Osteocyte (in vitro differentiated cells): Measurements from ENCODE around the gene CLSTN3. TPM values are rescaled to one million over a fixed set of nuclear protein-coding genes. Genes with fewer than 3 reads are reported as not detected.

Source experiments
- DNase-seq: peaks from one replicate; pipeline ENCODE4 v3.0.0; 2021; ENCODE audit warnings: mixed read lengths; ENCODE audit not compliant: unreplicated experiment; ENCODE audit errors: extremely low spot score
- H3K27ac Mint-ChIP-seq: one replicate; pipeline ENCODE4 v1.8.0; 2021; ENCODE audit warnings: mild to moderate bottlenecking, mixed read lengths; ENCODE audit not compliant: unreplicated experiment
- H3K27me3 Mint-ChIP-seq: one replicate; pipeline ENCODE4 v1.8.0; 2021; ENCODE audit warnings: mixed read lengths; ENCODE audit not compliant: unreplicated experiment
- H3K36me3 Mint-ChIP-seq: one replicate; pipeline ENCODE4 v1.8.0; 2021; ENCODE audit warnings: mixed read lengths; ENCODE audit not compliant: unreplicated experiment
- H3K4me1 Mint-ChIP-seq: one replicate; pipeline ENCODE4 v1.8.0; 2021; ENCODE audit warnings: mixed read lengths; ENCODE audit not compliant: unreplicated experiment
- H3K4me3 Mint-ChIP-seq: one replicate; pipeline ENCODE4 v1.8.0; 2021; ENCODE audit warnings: mild to moderate bottlenecking, moderate library complexity, mixed read lengths; ENCODE audit not compliant: unreplicated experiment
- H3K9me3 Mint-ChIP-seq: one replicate; pipeline ENCODE4 v1.8.0; 2021; ENCODE audit warnings: mixed read lengths; ENCODE audit not compliant: unreplicated experiment
- CTCF ChIP-seq: fragments of 200-600 bp; sonication (generic); IDR thresholded peaks from 2 replicates; pipeline ENCODE4 v1.5.0; 2021; ENCODE audit warnings: antibody characterized with exemption, mild to moderate bottlenecking, moderate library complexity
- total RNA-seq: library from RNA; stranded (reverse); gene quantifications from 2 replicates; pipeline ENCODE4 v1.2.1, GENCODE V29; 2021

Gene CLSTN3
- total RNA-seq, 1 donor from 2014 or later, result 14.4 TPM

GRCh38 chr12:7096979-7097378 is 33.2 kb upstream of the CLSTN3 start:
- H3K27ac Mint-ChIP-seq, result no peak overlapping the region
- H3K4me1 Mint-ChIP-seq, result peaks cover 4% of the 10 kb centered on the region
- H3K9me3 Mint-ChIP-seq, result no peaks in the 10 kb centered on the region
- no peak for TF ChIP-seq CTCF
- no peak overlapping the region for H3K4me3 Mint-ChIP-seq
- H3K27me3 Mint-ChIP-seq, result peaks cover under 1% of the 10 kb centered on the region
- no peaks in the 10 kb centered on the region for H3K36me3 Mint-ChIP-seq
- no peak for DNase-seq

GRCh38 chr12:7099290-7099996 is 30.7 kb upstream of the CLSTN3 start:
- Mint-ChIP-seq H3K4me1 (no peaks in the 10 kb centered on the region), H3K36me3 (peaks cover 2% of the 10 kb centered on the region), H3K4me3 (no peak overlapping the region), H3K27me3 (peaks cover 16% of the 10 kb centered on the region), H3K9me3 (no peaks in the 10 kb centered on the region), H3K27ac (no peak overlapping the region)
- TF ChIP-seq CTCF, result no peak
- DNase-seq, result no peak

GRCh38 chr12:7100239-7100638 is 29.9 kb upstream of the CLSTN3 start:
- Mint-ChIP-seq H3K27ac (no peak overlapping the region), H3K9me3 (no peaks in the 10 kb centered on the region), H3K36me3 (peaks cover 2% of the 10 kb centered on the region), H3K27me3 (peaks cover 16% of the 10 kb centered on the region), H3K4me1 (no peaks in the 10 kb centered on the region), H3K4me3 (no peak overlapping the region)
- TF ChIP-seq CTCF, result no peak
- DNase-seq, result no peak

GRCh38 chr12:7101047-7101693 is 29.0 kb upstream of the CLSTN3 start:
- DNase-seq, result no peak
- peaks cover 16% of the 10 kb centered on the region for H3K27me3 Mint-ChIP-seq

More at GRCh38 chr12:7101047-7101693, 29.0 kb upstream of the CLSTN3 start:
- Mint-ChIP-seq H3K9me3 (peaks cover 8% of the 10 kb centered on the region), H3K4me3 (no peak overlapping the region), H3K4me1 (no peaks in the 10 kb centered on the region), H3K27ac (no peak overlapping the region), H3K36me3 (peaks cover 6% of the 10 kb centered on the region)
- TF ChIP-seq CTCF, result no peak
